ENCODE measurements around the gene VAV1.
"Not testable (repeated sequence)": the region's sequence is repeated elsewhere in the genome, so short reads cannot be mapped to it uniquely, and the experiment has no call there.

Gene VAV1

GRCh38 chr19:6754653-6755463 is 17.6 kb upstream of the VAV1 start:
- DNase-seq (ENCODE audit: low read depth, low spot score): no peak

- DNase-seq (ENCODE audit: low read depth, low spot score): no peak
Observed at GRCh38 chr19:6760606-6761005, 11.9 kb upstream of the VAV1 start.

GRCh38 chr19:6761053-6761676 is 11.3 kb upstream of the VAV1 start:
- no peak for DNase-seq (ENCODE audit: low read depth, low spot score)

- not testable (repeated sequence) for DNase-seq (ENCODE audit: low read depth, low spot score)
Observed at GRCh38 chr19:6762253-6762797, 10.2 kb upstream of the VAV1 start.

GRCh38 chr19:6765738-6766356 is 6.7 kb upstream of the VAV1 start:
- peak; percentile 94 for DNase-seq (ENCODE audit: low read depth, low spot score)

- peak; percentile 46 for DNase-seq (ENCODE audit: low read depth, low spot score)
Observed at GRCh38 chr19:6766357-6767080, 6.0 kb upstream of the VAV1 start.

- DNase-seq (ENCODE audit: low read depth, low spot score): no peak
Observed at GRCh38 chr19:6767081-6767356, 5.5 kb upstream of the VAV1 start.

- peak; percentile 97 for DNase-seq (ENCODE audit: low read depth, low spot score)
Observed at GRCh38 chr19:6767357-6768235, 4.9 kb upstream of the VAV1 start, which contains the start of gene SH2D3A. TSS of gene SH2D3A (minus strand) at chr19:6767435. CDS start at chr19:6763748, 3,687 bp downstream.

- DNase-seq (ENCODE audit: low read depth, low spot score): no peak
Observed at GRCh38 chr19:6768236-6768785, 4.2 kb upstream of the VAV1 start.

- DNase-seq (ENCODE audit: low read depth, low spot score): peak; percentile 85
Observed at GRCh38 chr19:6769006-6769619, 3.4 kb upstream of the VAV1 start.

- not testable (repeated sequence) for DNase-seq (ENCODE audit: low read depth, low spot score)
Observed at GRCh38 chr19:6771648-6772027, 870 bp upstream of the VAV1 start.

GRCh38 chr19:6772866-6773322 is 386 bp downstream of the VAV1 start:
- no peak for DNase-seq (ENCODE audit: low read depth, low spot score)

GRCh38 chr19:6773323-6773931 is 919 bp downstream of the VAV1 start:
- no peak for DNase-seq (ENCODE audit: low read depth, low spot score)

GRCh38 chr19:6774821-6775707 is 2.6 kb downstream of the VAV1 start:
- DNase-seq (ENCODE audit: low read depth, low spot score): no peak

GRCh38 chr19:6776045-6776444 is 3.5 kb downstream of the VAV1 start:
- DNase-seq (ENCODE audit: low read depth, low spot score): not testable (repeated sequence)

GRCh38 chr19:6776999-6777398 is 4.5 kb downstream of the VAV1 start:
- DNase-seq (ENCODE audit: low read depth, low spot score): no peak

GRCh38 chr19:6777434-6777833 is 4.9 kb downstream of the VAV1 start:
- no peak for DNase-seq (ENCODE audit: low read depth, low spot score)

GRCh38 chr19:6778386-6778785 is 5.9 kb downstream of the VAV1 start:
- no peak for DNase-seq (ENCODE audit: low read depth, low spot score)

GRCh38 chr19:6779206-6779605 is 6.7 kb downstream of the VAV1 start:
- DNase-seq (ENCODE audit: low read depth, low spot score): no peak
